Astrocyte of the cerebellum (primary cell): Measurements from ENCODE around the gene ERAP2.
A peak's percentile ranks its signal among the peaks of the same experiment; 100 is the strongest.

Experiments
- DNase-seq: peaks from one replicate; pipeline ENCODE4 v3.0.0-alpha.2; 2011; ENCODE audit warnings: low read depth
- H3K4me3 ChIP-seq: 2 replicates; pipeline ENCODE4 v1.5.1; 2011; ENCODE audit warnings: mild to moderate bottlenecking, low read depth, low read length, moderate library complexity
- CTCF ChIP-seq: IDR thresholded peaks from 2 replicates; pipeline ENCODE4 v1.5.1; 2012; ENCODE audit warnings: low read length, low read depth, moderate library complexity, mild to moderate bottlenecking; ENCODE audit errors: missing control alignments
- in situ Hi-C: cut with HindIII; loops from 2 replicates; pipeline ENCODE4 v1.10.0; 2017; ENCODE audit warnings: low sequenced_read_pairs

ERAP2 gene

GRCh38 chr5:96931605-96932004 is 55.3 kb downstream of the ERAP2 start:
- TF ChIP-seq CTCF, result no peak
- no peak for DNase-seq
- in situ Hi-C loops, result no loop called here
- H3K4me3 ChIP-seq, result no peak overlapping the region

- no peak overlapping the region for H3K4me3 ChIP-seq
- no peak for DNase-seq
- no peak for TF ChIP-seq CTCF
- in situ Hi-C loops, result no loop called here
Measured at GRCh38 chr5:96932026-96932425, 55.7 kb downstream of the ERAP2 start.

- in situ Hi-C loops, result no loop called here
- DNase-seq, result peak; percentile 26
- TF ChIP-seq CTCF, result no peak
- peak overlapping the region; percentile 70 for H3K4me3 ChIP-seq
Measured at GRCh38 chr5:96933764-96934707, 57.7 kb downstream of the ERAP2 start.

- in situ Hi-C loops, result no loop called here
- no peak for TF ChIP-seq CTCF
- H3K4me3 ChIP-seq, result peak overlapping the region; percentile 70
- DNase-seq, result peak; percentile 51
Measured at GRCh38 chr5:96934708-96935558, 58.6 kb downstream of the ERAP2 start.

GRCh38 chr5:96935559-96936430 is 59.5 kb downstream of the ERAP2 start, which contains the start of gene LNPEP:
Gene LNPEP, plus strand, starts transcription at chr5:96936080. Its CDS starts 76 bp downstream, at chr5:96936156.
- no peak for TF ChIP-seq CTCF
- in situ Hi-C loops, result no loop called here
- peak; percentile 95 for DNase-seq
- peak within 1 kb of the TSS; percentile 70 for H3K4me3 ChIP-seq
